WTC11 (cell line): ENCODE measurements around the gene ZNF579. TPM values are rescaled to one million over a fixed set of nuclear protein-coding genes. Genes with fewer than 3 reads are reported as not detected.

Experiments
- CBFB ChIP-seq: sonication (generic); formaldehyde crosslinking; IDR thresholded peaks from 2 replicates; pipeline ENCODE4 v1.8.1; 2022; ENCODE audit warnings: mild to moderate bottlenecking, low read depth, missing genetic modification reagents
- E2F4 ChIP-seq: sonication (generic); formaldehyde crosslinking; IDR thresholded peaks from 2 replicates; pipeline ENCODE4 v1.8.1; 2022; ENCODE audit warnings: low read depth, mild to moderate bottlenecking, moderate library complexity, missing genetic modification reagents, borderline replicate concordance
- ELF4 ChIP-seq: sonication (generic); formaldehyde crosslinking; IDR thresholded peaks from 2 replicates; pipeline ENCODE4 v1.8.1; 2022; ENCODE audit warnings: low read depth, mild to moderate bottlenecking, moderate library complexity, missing genetic modification reagents
- FOXP1 ChIP-seq: sonication (generic); formaldehyde crosslinking; IDR thresholded peaks from 2 replicates; pipeline ENCODE4 v1.8.0; 2022; ENCODE audit warnings: missing genetic modification reagents, mild to moderate bottlenecking, moderate library complexity, borderline replicate concordance
- GRHL2 ChIP-seq: fragments of 250-450 bp; sonication (Bioruptor Pico); IDR thresholded peaks from 2 replicates; pipeline ENCODE4 v1.8.0; 2022; ENCODE audit warnings: mild to moderate bottlenecking, moderate library complexity; ENCODE audit not compliant: insufficient replicate concordance, severe bottlenecking
- HMGA2 ChIP-seq: fragments of 250-450 bp; sonication (Bioruptor Pico); IDR thresholded peaks from 2 replicates; pipeline ENCODE4 v1.4.0; 2021; ENCODE audit warnings: mild to moderate bottlenecking, moderate library complexity
- MYBL2 ChIP-seq: sonication (generic); formaldehyde crosslinking; IDR thresholded peaks from 2 replicates; pipeline ENCODE4 v1.8.1; 2023; ENCODE audit warnings: mild to moderate bottlenecking, moderate library complexity, missing genetic modification reagents
- NFATC4 ChIP-seq: fragments of 250-450 bp; sonication (Bioruptor Pico); IDR thresholded peaks from 2 replicates; pipeline ENCODE4 v1.9.0; 2021; ENCODE audit warnings: mild to moderate bottlenecking
- NFE2L1 ChIP-seq: sonication (generic); formaldehyde crosslinking; IDR thresholded peaks from 2 replicates; pipeline ENCODE4 v1.8.1; 2023; ENCODE audit warnings: missing genetic modification reagents
- NFYB ChIP-seq: sonication (generic); formaldehyde crosslinking; conservative IDR thresholded peaks from 2 replicates; pipeline ENCODE4 v1.8.0; 2022; ENCODE audit warnings: low read depth, missing genetic modification reagents
- NR3C1 ChIP-seq: sonication (generic); formaldehyde crosslinking; conservative IDR thresholded peaks from 2 replicates; pipeline ENCODE4 v1.8.1; 2023; ENCODE audit warnings: low read depth, mild to moderate bottlenecking, missing genetic modification reagents
- RORB ChIP-seq: fragments of 250-450 bp; sonication (Bioruptor Pico); IDR thresholded peaks from 2 replicates; pipeline ENCODE4 v1.9.0; 2021; ENCODE audit warnings: mild to moderate bottlenecking
- SP1 ChIP-seq: sonication (generic); formaldehyde crosslinking; conservative IDR thresholded peaks from 2 replicates; pipeline ENCODE4 v1.8.1; 2022; ENCODE audit warnings: missing genetic modification reagents
- TCF7 ChIP-seq: sonication (generic); formaldehyde crosslinking; IDR thresholded peaks from 2 replicates; pipeline ENCODE4 v1.8.0; 2022; ENCODE audit warnings: mild to moderate bottlenecking, low read depth, missing genetic modification reagents, moderate library complexity
- ZNF281 ChIP-seq: sonication (generic); formaldehyde crosslinking; IDR thresholded peaks from 2 replicates; pipeline ENCODE4 v1.8.0; 2023; ENCODE audit warnings: mild to moderate bottlenecking, missing genetic modification reagents
- ZNF396 ChIP-seq: fragments of 250-450 bp; sonication (Bioruptor Pico); IDR thresholded peaks from 2 replicates; pipeline ENCODE4 v1.8.0; 2021; ENCODE audit warnings: mild to moderate bottlenecking, moderate library complexity, borderline replicate concordance
- ZSCAN18 ChIP-seq: fragments of 250-450 bp; sonication (Bioruptor Pico); IDR thresholded peaks from 2 replicates; pipeline ENCODE4 v2.1.2; 2022; ENCODE audit warnings: mild to moderate bottlenecking, moderate library complexity
- total RNA-seq: library from RNA; stranded (reverse); gene quantifications from 3 replicates; pipeline ENCODE4 v1.2.3, GENCODE V29; 2021
- TF ChIP-seq, protein P1 (sequence below): sonication (generic); formaldehyde crosslinking; IDR thresholded peaks from 2 replicates; pipeline ENCODE4 v1.8.1; 2022; ENCODE audit warnings: low read depth, missing genetic modification reagents, borderline replicate concordance
- TF ChIP-seq, protein P2 (sequence below): sonication (generic); formaldehyde crosslinking; IDR thresholded peaks from 2 replicates; pipeline ENCODE4 v1.8.0; 2022; ENCODE audit warnings: missing genetic modification reagents
- TF ChIP-seq, protein P3 (sequence below): fragments of 250-450 bp; sonication (Bioruptor Pico); IDR thresholded peaks from 2 replicates; pipeline ENCODE4 v1.9.0; 2021; ENCODE audit warnings: mild to moderate bottlenecking
- TF ChIP-seq, protein P4 (sequence below): fragments of 250-450 bp; sonication (Bioruptor Pico); IDR thresholded peaks from 2 replicates; pipeline ENCODE4 v1.9.0; 2021; ENCODE audit warnings: mild to moderate bottlenecking, borderline replicate concordance

ZNF579 gene
- total RNA-seq, 1 experiment from 2014 or later: 30.0 TPM

- no peak for TF ChIP-seq ZSCAN18 (CRISPR knock-in tag)
- peak; percentile 57 for TF ChIP-seq SP1 (CRISPR knock-in tag)
- TF ChIP-seq ZNF281 (CRISPR knock-in tag): 0 out of 2 replicates have a peak, but pooled peaks have one; percentile 13
- peak; percentile 52; the same call in 1 of the 2 replicates for TF ChIP-seq NFE2L1 (CRISPR knock-in tag)
- TF ChIP-seq HMGA2: no peak
- no peak for TF ChIP-seq CBFB (CRISPR knock-in tag)
- TF ChIP-seq NFYB (CRISPR knock-in tag): peak; percentile 77
- no peak for TF ChIP-seq MYBL2 (CRISPR knock-in tag)
- no peak for TF ChIP-seq RORB (CRISPR knock-in tag)
- no peak for TF ChIP-seq ZNF396 (CRISPR knock-in tag)
- TF ChIP-seq, protein P1, sequence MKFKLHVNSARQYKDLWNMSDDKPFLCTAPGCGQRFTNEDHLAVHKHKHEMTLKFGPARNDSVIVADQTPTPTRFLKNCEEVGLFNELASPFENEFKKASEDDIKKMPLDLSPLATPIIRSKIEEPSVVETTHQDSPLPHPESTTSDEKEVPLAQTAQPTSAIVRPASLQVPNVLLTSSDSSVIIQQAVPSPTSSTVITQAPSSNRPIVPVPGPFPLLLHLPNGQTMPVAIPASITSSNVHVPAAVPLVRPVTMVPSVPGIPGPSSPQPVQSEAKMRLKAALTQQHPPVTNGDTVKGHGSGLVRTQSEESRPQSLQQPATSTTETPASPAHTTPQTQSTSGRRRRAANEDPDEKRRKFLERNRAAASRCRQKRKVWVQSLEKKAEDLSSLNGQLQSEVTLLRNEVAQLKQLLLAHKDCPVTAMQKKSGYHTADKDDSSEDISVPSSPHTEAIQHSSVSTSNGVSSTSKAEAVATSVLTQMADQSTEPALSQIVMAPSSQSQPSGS (CRISPR knock-in tag): no peak
- no peak for TF ChIP-seq ELF4 (CRISPR knock-in tag)
- no peak for TF ChIP-seq TCF7 (CRISPR knock-in tag)
- no peak for TF ChIP-seq FOXP1 (CRISPR knock-in tag)
- TF ChIP-seq, protein P2, sequence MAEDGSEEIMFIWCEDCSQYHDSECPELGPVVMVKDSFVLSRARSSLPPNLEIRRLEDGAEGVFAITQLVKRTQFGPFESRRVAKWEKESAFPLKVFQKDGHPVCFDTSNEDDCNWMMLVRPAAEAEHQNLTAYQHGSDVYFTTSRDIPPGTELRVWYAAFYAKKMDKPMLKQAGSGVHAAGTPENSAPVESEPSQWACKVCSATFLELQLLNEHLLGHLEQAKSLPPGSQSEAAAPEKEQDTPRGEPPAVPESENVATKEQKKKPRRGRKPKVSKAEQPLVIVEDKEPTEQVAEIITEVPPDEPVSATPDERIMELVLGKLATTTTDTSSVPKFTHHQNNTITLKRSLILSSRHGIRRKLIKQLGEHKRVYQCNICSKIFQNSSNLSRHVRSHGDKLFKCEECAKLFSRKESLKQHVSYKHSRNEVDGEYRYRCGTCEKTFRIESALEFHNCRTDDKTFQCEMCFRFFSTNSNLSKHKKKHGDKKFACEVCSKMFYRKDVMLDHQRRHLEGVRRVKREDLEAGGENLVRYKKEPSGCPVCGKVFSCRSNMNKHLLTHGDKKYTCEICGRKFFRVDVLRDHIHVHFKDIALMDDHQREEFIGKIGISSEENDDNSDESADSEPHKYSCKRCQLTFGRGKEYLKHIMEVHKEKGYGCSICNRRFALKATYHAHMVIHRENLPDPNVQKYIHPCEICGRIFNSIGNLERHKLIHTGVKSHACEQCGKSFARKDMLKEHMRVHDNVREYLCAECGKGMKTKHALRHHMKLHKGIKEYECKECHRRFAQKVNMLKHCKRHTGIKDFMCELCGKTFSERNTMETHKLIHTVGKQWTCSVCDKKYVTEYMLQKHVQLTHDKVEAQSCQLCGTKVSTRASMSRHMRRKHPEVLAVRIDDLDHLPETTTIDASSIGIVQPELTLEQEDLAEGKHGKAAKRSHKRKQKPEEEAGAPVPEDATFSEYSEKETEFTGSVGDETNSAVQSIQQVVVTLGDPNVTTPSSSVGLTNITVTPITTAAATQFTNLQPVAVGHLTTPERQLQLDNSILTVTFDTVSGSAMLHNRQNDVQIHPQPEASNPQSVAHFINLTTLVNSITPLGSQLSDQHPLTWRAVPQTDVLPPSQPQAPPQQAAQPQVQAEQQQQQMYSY (CRISPR knock-in tag): no peak
- TF ChIP-seq, protein P3, sequence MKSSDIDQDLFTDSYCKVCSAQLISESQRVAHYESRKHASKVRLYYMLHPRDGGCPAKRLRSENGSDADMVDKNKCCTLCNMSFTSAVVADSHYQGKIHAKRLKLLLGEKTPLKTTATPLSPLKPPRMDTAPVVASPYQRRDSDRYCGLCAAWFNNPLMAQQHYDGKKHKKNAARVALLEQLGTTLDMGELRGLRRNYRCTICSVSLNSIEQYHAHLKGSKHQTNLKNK: no peak
- TF ChIP-seq NFATC4 (CRISPR knock-in tag): no peak
- no peak for TF ChIP-seq GRHL2 (CRISPR knock-in tag)
- no peak for TF ChIP-seq E2F4 (CRISPR knock-in tag)
- no peak for TF ChIP-seq NR3C1 (CRISPR knock-in tag)
- TF ChIP-seq, protein P4, sequence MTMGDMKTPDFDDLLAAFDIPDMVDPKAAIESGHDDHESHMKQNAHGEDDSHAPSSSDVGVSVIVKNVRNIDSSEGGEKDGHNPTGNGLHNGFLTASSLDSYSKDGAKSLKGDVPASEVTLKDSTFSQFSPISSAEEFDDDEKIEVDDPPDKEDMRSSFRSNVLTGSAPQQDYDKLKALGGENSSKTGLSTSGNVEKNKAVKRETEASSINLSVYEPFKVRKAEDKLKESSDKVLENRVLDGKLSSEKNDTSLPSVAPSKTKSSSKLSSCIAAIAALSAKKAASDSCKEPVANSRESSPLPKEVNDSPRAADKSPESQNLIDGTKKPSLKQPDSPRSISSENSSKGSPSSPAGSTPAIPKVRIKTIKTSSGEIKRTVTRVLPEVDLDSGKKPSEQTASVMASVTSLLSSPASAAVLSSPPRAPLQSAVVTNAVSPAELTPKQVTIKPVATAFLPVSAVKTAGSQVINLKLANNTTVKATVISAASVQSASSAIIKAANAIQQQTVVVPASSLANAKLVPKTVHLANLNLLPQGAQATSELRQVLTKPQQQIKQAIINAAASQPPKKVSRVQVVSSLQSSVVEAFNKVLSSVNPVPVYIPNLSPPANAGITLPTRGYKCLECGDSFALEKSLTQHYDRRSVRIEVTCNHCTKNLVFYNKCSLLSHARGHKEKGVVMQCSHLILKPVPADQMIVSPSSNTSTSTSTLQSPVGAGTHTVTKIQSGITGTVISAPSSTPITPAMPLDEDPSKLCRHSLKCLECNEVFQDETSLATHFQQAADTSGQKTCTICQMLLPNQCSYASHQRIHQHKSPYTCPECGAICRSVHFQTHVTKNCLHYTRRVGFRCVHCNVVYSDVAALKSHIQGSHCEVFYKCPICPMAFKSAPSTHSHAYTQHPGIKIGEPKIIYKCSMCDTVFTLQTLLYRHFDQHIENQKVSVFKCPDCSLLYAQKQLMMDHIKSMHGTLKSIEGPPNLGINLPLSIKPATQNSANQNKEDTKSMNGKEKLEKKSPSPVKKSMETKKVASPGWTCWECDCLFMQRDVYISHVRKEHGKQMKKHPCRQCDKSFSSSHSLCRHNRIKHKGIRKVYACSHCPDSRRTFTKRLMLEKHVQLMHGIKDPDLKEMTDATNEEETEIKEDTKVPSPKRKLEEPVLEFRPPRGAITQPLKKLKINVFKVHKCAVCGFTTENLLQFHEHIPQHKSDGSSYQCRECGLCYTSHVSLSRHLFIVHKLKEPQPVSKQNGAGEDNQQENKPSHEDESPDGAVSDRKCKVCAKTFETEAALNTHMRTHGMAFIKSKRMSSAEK (CRISPR knock-in tag): no peak
- TF ChIP-seq, all 79 proteins: peak for 10
Observed at GRCh38 chr19:55585658-55586339, 5.2 kb upstream of the ZNF579 start (continued).
